Activated T-cell treated with anti-CD3 and anti-CD28 coated beads for 1 hour (primary cell): ENCODE results near the gene ACTMAP.
"Not testable (repeated sequence)": the region's sequence is repeated elsewhere in the genome, so short reads cannot be mapped to it uniquely, and the experiment has no call there.

Source experiments
- DNase-seq: peaks from one replicate; pipeline ENCODE4 v3.0.0-alpha.2; 2020; ENCODE audit warnings: low read depth

ACTMAP gene

GRCh38 chr19:40776364-40776763 lies 26.1 kb upstream of the ACTMAP start:
- no peak for DNase-seq

- DNase-seq, result no peak
Observed at GRCh38 chr19:40775632-40776022, 25.4 kb upstream of the ACTMAP start.

DNA sequence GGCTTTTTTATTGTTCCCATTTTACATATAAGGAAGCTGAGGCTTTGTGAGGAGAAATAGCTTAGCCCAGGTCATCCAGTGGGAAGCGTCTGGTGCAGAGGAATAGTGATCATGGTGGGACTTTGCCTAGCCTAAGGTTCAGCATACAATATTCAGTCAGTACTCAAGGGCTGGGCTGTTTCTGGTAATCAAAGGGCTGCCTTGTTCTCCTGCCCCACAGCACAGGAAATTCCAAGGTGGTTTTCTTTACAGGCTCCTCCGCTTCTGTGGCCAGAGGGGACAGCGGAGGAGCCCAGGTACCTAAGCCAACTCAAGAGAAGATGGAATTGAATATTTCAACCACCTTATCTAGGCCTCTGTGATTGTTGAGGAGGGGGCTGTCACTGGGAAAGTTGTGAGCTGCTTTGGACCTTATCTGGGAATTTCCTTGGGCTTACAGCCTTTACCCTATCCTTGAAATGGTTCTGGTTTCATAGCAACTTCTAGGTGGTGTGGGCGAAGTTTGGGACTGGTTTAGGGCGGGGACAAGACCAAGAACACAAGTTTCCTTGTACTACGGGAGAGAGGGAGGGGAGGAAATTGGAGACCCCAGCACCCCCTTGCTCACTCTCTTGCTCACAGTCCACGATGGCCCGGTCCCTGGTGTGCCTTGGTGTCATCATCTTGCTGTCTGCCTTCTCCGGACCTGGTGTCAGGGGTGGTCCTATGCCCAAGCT lies 24.8 kb upstream of the ACTMAP start, which contains the start of gene MIA:
Gene MIA (plus strand): TSS at position 606 of the 716 bp plus-strand sequence. CDS start 22 bp downstream, at position 628.
- no peak for DNase-seq

DNA sequence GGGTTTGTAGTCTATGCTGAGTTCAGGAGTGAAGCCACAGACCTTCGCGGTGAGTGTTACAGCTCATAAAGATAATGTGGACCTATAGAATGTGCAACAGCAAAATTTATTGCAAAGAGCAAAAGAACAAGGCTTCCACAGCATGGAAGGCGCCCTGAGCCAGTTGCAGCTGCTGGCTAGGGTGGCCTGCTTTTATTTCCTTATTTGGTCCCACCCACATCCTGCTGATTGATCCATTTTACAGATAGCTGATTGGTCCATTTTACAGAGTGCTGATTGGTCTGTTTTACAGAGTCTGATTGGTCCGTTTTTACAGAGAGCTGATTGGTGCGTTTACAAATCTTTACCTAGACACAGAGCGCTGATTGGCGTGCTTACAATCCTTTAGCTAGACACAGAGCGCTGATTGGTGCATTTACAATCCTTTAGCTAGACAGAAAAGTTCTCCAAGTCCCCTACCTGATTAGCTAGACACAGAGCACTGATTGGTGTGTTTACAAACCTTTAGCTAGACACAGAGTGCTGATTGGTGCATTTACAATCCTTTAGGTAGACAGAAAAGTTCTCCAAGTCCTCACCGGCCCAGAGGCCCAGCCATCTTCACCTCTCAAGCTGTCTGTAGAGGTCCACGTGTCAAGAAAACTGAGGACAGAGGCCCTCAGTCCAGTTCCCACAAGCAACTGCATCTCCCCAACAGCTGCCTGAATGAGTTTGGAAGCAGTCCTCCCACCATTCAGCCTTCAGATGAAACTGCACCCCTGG lies 21.0 kb upstream of the ACTMAP start:
- DNase-seq, result not testable (repeated sequence)

GRCh38 chr19:40768869-40769268 lies 18.6 kb upstream of the ACTMAP start:
- DNase-seq, result no peak

- DNase-seq, result not testable (repeated sequence)
Observed at GRCh38 chr19:40766385-40766784, 16.1 kb upstream of the ACTMAP start.

GRCh38 chr19:40763963-40764362 lies 13.7 kb upstream of the ACTMAP start:
- DNase-seq, result no peak

GRCh38 chr19:40763526-40763925 lies 13.2 kb upstream of the ACTMAP start:
- DNase-seq, result no peak

GRCh38 chr19:40762754-40763470 lies 12.6 kb upstream of the ACTMAP start:
- DNase-seq, result no peak

GRCh38 chr19:40759352-40759751 lies 9.1 kb upstream of the ACTMAP start:
- DNase-seq, result no peak

GRCh38 chr19:40758491-40758890 lies 8.2 kb upstream of the ACTMAP start:
- DNase-seq, result no peak

- DNase-seq, result no peak
Observed at GRCh38 chr19:40756502-40757110, 6.3 kb upstream of the ACTMAP start.

GRCh38 chr19:40755791-40756190 lies 5.5 kb upstream of the ACTMAP start:
- no peak for DNase-seq

GRCh38 chr19:40755248-40755624 lies 5.0 kb upstream of the ACTMAP start:
- DNase-seq, result no peak

GRCh38 chr19:40754611-40755247 lies 4.5 kb upstream of the ACTMAP start:
- DNase-seq, result no peak

GRCh38 chr19:40752257-40752781 lies 2.0 kb upstream of the ACTMAP start:
- DNase-seq, result no peak

- peak; percentile 89 for DNase-seq
Observed at GRCh38 chr19:40750874-40751537, 729 bp upstream of the ACTMAP start, which contains the start of gene SNRPA. Gene SNRPA, plus strand, starts transcription at chr19:40751203. Its CDS starts 206 bp downstream, at chr19:40751409.

DNA sequence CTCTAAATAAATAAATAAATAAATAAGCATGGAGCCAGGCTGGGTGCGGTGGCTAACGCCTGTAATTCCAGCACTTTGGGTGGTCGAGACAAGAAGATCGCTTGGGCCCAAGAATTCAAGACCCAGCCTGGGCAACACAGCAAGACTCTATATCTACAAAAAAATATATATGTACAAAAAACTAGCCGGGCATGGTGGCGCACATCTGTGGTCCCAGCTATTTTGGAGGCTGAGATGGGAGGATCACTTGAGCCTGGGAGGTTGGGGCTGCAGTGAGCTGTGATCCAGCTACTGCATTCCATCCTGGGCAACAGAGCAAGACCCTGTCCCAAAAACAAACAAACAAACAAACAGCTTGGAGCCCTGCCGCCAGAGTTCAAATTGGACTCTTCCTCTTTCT lies 2.7 kb downstream of the ACTMAP start:
- no peak for DNase-seq

DNA sequence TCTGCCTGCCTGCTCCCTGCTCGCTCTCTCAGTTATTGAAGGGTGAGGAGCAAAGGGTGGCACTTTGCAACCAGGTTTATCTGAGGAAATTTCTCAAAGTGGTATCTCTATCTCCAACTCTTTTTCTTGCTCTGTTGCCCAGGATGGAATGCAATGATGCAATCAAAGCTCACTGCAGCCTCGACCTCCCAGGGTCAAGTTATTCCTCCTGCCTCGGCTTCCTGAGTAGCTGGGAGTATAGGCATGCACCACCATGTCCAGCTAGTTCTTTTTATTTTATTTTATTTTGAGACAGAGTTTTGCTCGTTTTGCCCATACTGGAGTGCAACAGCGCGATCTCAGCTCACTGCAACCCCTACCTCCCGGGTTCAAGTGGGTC lies 4.9 kb downstream of the ACTMAP start:
- DNase-seq, result no peak

DNA sequence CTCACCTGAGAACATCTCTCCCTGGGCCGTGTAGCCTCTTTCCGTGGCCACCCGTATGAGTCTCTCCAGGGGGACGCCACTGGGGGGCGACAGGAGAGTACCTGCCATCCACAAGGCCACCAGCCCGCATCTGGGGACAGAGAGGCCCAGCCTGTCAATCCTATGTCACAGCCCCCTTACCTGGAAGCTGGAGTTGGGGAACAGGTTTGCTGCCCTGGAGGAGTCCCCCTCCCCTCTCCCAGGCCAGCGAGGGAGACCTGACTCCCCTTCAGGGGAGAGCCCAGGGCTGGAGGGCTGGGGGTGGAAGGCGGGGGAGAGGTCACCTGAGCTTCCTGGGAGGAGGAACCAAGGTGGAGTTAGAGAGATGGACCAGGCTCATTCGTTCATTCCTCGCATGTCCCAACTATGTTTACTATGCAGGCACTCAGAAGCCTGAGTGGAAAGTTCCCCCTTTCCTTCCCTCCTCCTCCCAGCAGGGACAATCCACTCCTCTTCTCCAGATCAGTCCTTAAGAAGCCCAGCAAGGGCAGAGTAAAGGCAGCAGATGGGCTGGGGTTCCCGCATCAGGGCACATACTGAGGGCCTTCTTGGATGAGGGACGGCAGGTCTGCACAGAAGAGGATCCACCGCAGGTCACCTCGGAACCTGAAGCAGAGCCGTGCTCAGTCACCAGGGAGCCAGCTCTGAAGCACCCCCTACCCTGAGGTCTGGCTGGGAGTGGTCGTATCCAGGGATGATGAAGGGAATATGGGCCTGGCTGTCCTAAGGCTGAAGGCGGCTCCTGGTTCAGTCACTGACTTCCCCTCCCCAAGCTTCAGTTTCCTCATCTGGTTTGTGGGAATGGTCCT lies 5.5 kb downstream of the ACTMAP start:
- no peak for DNase-seq
